Measurements from ENCODE around the gene ANLN. TPM values are rescaled to one million over a fixed set of nuclear protein-coding genes. Genes with fewer than 3 reads are reported as not detected.

The ANLN gene
- total and polyA plus RNA-seq, 9 of the 15 experiments (the other 6 are each of a cell fraction or from before 2014, with no cell fraction given): 18.1 to 66.2 (median 38.7) TPM

DNA sequence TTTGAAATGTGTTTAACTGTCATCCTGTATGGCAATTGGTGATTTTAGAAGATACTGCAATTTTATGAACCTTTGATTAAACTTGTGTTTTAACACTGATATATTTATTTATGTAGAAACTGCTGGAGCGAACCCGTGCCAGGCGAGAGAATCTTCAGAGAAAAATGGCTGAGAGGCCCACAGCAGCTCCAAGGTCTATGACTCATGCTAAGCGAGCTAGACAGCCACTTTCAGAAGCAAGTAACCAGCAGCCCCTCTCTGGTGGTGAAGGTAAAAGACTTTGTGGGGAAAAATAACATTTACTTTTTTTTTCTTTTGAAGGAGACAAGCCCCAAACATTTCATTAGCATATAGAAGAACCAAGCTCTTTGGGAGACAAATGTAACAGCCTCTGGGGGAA, 6.5 kb downstream of the ANLN start:
- Histone ChIP-seq H3K9me3 (replicated peaks; ENCODE audit: control insufficient read depth, insufficient read depth, low read depth, low read length) (no peaks in the 10 kb centered on the region), H3K4me3 (no peak overlapping the region), H3K36me3 (ENCODE audit: control insufficient read depth, insufficient read depth, low read length) (peaks cover 65% of the 10 kb centered on the region), H3K9ac (ENCODE audit: insufficient read depth in 1 of 2, low read depth in 2 of 2, low read length in 2 of 2) (no peak overlapping the region), H3K27me3 (ENCODE audit: control insufficient read depth in 2 of 2, insufficient read depth in 2 of 2, low read length in 2 of 2) (no peaks in the 10 kb centered on the region), H4K20me1 (replicated peaks; ENCODE audit: control insufficient read depth, insufficient read depth, low read length) (peaks cover 5% of the 10 kb centered on the region; the same call in 1 of the 2 replicates), H3K9me1 (ENCODE audit: control insufficient read depth, insufficient read depth, low read length) (no peaks in the 10 kb centered on the region), H3K27ac (ENCODE audit: extremely low read depth, low read depth, low read length) (no peak overlapping the region), H3K79me2 (ENCODE audit: control insufficient read depth, insufficient read depth, low read length) (peaks cover 70% of the 10 kb centered on the region), H2AFZ (ENCODE audit: low read depth, low read length) (no peak overlapping the region), H3K4me1 (replicated peaks in 1 of 2; ENCODE audit: control insufficient read depth in 2 of 2, insufficient read depth in 2 of 2, low read length in 2 of 2) (peaks cover 8 to 39% of the 10 kb centered on the region in 2 experiments), H3K4me2 (ENCODE audit: insufficient read depth, low read length) (no peak overlapping the region)
- no TSS peak for BruUV-seq (replicated peaks)
- FAIRE-seq (no peak), ATAC-seq (no peak), DNase-seq (ENCODE audit: extremely low read depth in 1 of 4, low spot score in 3 of 4) (no peak)
- POLR2A ChIA-PET: interaction anchor here (1.3 kb wide), 1 partner anchor 10 kb away, joined by 3 read pairs; no protein-coding TSS in a partner anchor
- intact Hi-C loops (cut with micrococcal nuclease): no loop called here
- in situ Hi-C loops (cut with MboI): no loop called here
- WGBS (ENCODE audit: insufficient coverage, low coverage, missing lambda C conversion rate): 82% methylated on average over 4 of the region's 4 CpGs
- CTCF ChIA-PET (ENCODE audit: low intra/inter-chr PET ratio): no interaction called here
- no peak for TF ChIP-seq ZBTB2 (IDR thresholded peaks at IDR 0.05)
- no peak for TF ChIP-seq KHSRP (IDR thresholded peaks at IDR 0.05)
- TF ChIP-seq GATAD2B (IDR thresholded peaks at IDR 0.05; ENCODE audit: borderline replicate concordance): no peak
- peak; percentile 40; the same call in 1 of the 2 replicates for TF ChIP-seq ATF3 (IDR thresholded peaks at IDR 0.05)
- no peak for TF ChIP-seq ATF3 (CRISPR knock-in tag; conservative IDR thresholded peaks at IDR 0.05)
- peak; percentile 82 for TF ChIP-seq FOSL1 (tag; conservative IDR thresholded peaks at IDR 0.05)
- TF ChIP-seq HDGF (IDR thresholded peaks at IDR 0.05): no peak
- no peak for TF ChIP-seq TSHZ1 (CRISPR knock-in tag; IDR thresholded peaks at IDR 0.05)
- TF ChIP-seq KAT7 (CRISPR knock-in tag; IDR thresholded peaks at IDR 0.05; ENCODE audit: borderline replicate concordance): no peak
- TF ChIP-seq E2F6 (IDR thresholded peaks at IDR 0.05; ENCODE audit: borderline replicate concordance in 1 of 2, extremely low read depth in 1 of 2, insufficient read depth in 1 of 2, insufficient read length in 1 of 2, low read depth in 1 of 2, low read length in 1 of 2, poor library complexity in 1 of 2, severe bottlenecking in 1 of 2): no peak
- TF ChIP-seq ZSCAN29 (IDR thresholded peaks at IDR 0.05): no peak
- peak in 1 of 3 experiments; percentile 13 for TF ChIP-seq YY1 (IDR thresholded peaks at IDR 0.05; ENCODE audit: borderline replicate concordance in 1 of 3, control insufficient read depth in 1 of 3, extremely low read depth in 1 of 3, insufficient read depth in 3 of 3, insufficient read length in 1 of 3, insufficient replicate concordance in 2 of 3, low read depth in 1 of 3, low read length in 2 of 3)
- TF ChIP-seq YBX1 (IDR thresholded peaks at IDR 0.05): no peak
- no peak for TF ChIP-seq PCBP2 (IDR thresholded peaks at IDR 0.05; ENCODE audit: low read depth, low read length, poor library complexity, severe bottlenecking)
- no peak for TF ChIP-seq NFE2L1 (tag; IDR thresholded peaks at IDR 0.05; ENCODE audit: borderline replicate concordance, low read depth)
- no peak for TF ChIP-seq NFIC (IDR thresholded peaks at IDR 0.05)
